ENCODE measurements around the gene ARHGEF28. TPM values are rescaled to one million over a fixed set of nuclear protein-coding genes. Genes with fewer than 3 reads are reported as not detected.

ARHGEF28 gene
- total RNA-seq, 2 experiments from 2014 or later = 0.05 to 0.12 TPM

DNA sequence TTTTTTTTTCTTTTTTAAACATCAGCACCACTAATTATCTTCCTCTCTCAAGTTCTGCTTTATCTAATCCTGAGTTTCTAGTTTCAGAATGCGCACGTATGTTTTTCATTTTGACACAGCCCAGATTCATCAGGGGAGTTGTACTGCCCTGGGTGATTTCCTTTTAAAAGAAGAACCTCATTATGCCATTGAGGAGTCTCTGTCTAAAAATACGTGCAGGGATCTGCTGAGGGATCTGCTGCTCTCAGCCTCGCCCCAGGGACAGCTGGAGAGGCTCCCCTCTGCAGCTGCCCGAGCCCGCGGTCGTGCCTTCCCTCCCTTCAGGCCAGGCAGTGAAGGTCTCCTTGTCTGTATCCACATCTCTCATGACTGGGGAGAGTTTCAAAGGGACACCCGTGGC is 273.1 kb downstream of the ARHGEF28 start:
- ChIA-PET POLR2A (no interaction called here), CTCF (interaction anchor here (0.8 to 1.4 kb wide), 4 partner anchors 436 to 750 kb away, joined by 3 to 6 read pairs (median 4); partner anchors contain the start of gene ENC1)
- Mint-ChIP-seq H3K9me3 (no peaks in the 10 kb centered on the region), H3K36me3 (no peaks in the 10 kb centered on the region), H3K4me3 (no peak overlapping the region), H3K27ac (no peak overlapping the region), H3K4me1 (ENCODE audit: low read depth) (peaks cover 15% of the 10 kb centered on the region), H3K27me3 (peaks cover 56% of the 10 kb centered on the region)
- intact Hi-C loops (cut with micrococcal nuclease) = loop anchor here (1.0 to 10.0 kb wide), 3 partner anchors 304 to 680 kb away; no protein-coding TSS in a partner anchor
- peak; percentile 18 for DNase-seq

- no peaks in the 10 kb centered on the region for H3K9me3 Mint-ChIP-seq
- no peak for DNase-seq
- peaks cover 50% of the 10 kb centered on the region for H3K27me3 Mint-ChIP-seq
- H3K4me3 Mint-ChIP-seq = no peak overlapping the region
- ChIA-PET POLR2A (no interaction called here), CTCF (interaction anchor here (1.0 to 1.4 kb wide), 2 partner anchors 740 to 749 kb away, joined by 4 read pairs; partner anchors contain the start of gene ENC1)
- no peaks in the 10 kb centered on the region for H3K36me3 Mint-ChIP-seq
- no peak overlapping the region for H3K27ac Mint-ChIP-seq
- peaks cover 15% of the 10 kb centered on the region for H3K4me1 Mint-ChIP-seq (ENCODE audit: low read depth)
- intact Hi-C loops (cut with micrococcal nuclease) = loop anchor here (1.0 to 10.0 kb wide), 4 partner anchors 305 to 1017 kb away; no protein-coding TSS in a partner anchor
These were observed 273.9 kb downstream of the ARHGEF28 start for GRCh38 chr5:73899916-73900315.

DNA sequence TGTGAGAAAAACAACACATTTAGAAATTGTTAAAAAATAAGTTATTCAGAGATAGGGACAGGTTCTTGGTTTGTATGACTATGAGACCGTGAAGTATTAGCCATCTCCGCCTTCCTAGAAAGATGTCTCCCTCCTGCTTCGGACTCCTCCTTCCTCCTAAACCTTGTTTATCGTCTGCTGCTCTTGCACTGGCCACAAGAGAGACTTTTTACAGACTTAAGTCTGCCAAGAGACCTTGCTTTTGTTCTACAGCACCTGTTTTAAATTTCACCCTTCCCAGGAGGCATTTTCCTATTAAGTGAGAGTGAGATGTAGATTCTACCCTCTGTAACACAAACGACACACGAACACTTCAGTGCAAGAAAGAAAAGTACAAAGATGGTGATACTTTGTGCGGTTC is 274.6 kb downstream of the ARHGEF28 start:
- peaks cover 48% of the 10 kb centered on the region for H3K27me3 Mint-ChIP-seq

GRCh38 chr5:73901043-73901442 is 275.0 kb downstream of the ARHGEF28 start:
- Mint-ChIP-seq H3K4me3 (no peak overlapping the region), H3K4me1 (ENCODE audit: low read depth) (peaks cover 10% of the 10 kb centered on the region), H3K27me3 (peaks cover 46% of the 10 kb centered on the region), H3K36me3 (no peaks in the 10 kb centered on the region), H3K27ac (no peak overlapping the region), H3K9me3 (no peaks in the 10 kb centered on the region)
- ChIA-PET CTCF (interaction anchor here (2.4 to 3.2 kb wide), 3 partner anchors 739 to 752 kb away, joined by 9 to 44 read pairs (median 11); partner anchors contain the start of gene ENC1), POLR2A (no interaction called here)
- intact Hi-C loops (cut with micrococcal nuclease) = loop anchor here (5.0 kb wide), 1 partner anchor 1016 kb away; no protein-coding TSS in a partner anchor
- no peak for DNase-seq

More for the DNA sequence above, 274.6 kb downstream of the ARHGEF28 start:
- Mint-ChIP-seq H3K4me1 (ENCODE audit: low read depth) (peaks cover 10% of the 10 kb centered on the region), H3K9me3 (no peaks in the 10 kb centered on the region), H3K36me3 (no peaks in the 10 kb centered on the region), H3K27ac (no peak overlapping the region), H3K4me3 (no peak overlapping the region)
- intact Hi-C loops (cut with micrococcal nuclease) = loop anchor here (5.0 kb wide), 1 partner anchor 1017 kb away; no protein-coding TSS in a partner anchor
- ChIA-PET CTCF (no interaction called here), POLR2A (no interaction called here)
- no peak for DNase-seq

DNA sequence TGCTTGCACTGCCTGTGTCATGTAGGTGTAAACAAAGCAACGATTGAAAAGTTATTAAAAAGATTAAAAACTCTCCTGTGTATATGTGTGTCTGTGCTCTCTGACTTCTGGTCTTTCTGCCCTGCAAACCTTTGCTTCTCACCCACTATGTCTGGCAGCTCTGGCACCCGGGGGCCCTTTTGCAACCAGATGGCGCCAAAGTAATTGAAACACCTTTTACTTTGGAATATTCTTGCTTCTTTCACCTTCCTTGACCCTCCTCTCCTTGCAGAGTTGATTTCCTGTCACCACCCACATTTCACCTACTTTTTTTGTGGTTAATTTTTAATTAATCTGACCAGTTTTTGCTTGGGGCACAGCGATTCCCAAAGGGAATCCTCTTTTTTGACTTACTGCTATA is 275.5 kb downstream of the ARHGEF28 start:
- H3K4me1 Mint-ChIP-seq (ENCODE audit: low read depth) = peaks cover 10% of the 10 kb centered on the region
- POLR2A ChIA-PET = no interaction called here
- no peaks in the 10 kb centered on the region for H3K9me3 Mint-ChIP-seq
- H3K36me3 Mint-ChIP-seq = no peaks in the 10 kb centered on the region
- no peak for DNase-seq
- no peak overlapping the region for H3K27ac Mint-ChIP-seq
- CTCF ChIA-PET = interaction anchor here (0.8 to 3.2 kb wide), 11 partner anchors 10 to 1778 kb away, joined by 3 to 44 read pairs (median 6); partner anchors contain the start of gene ENC1
- H3K4me3 Mint-ChIP-seq = no peak overlapping the region
- intact Hi-C loops (cut with micrococcal nuclease) = loop anchor here (5.0 kb wide), 1 partner anchor 1016 kb away; no protein-coding TSS in a partner anchor
- peaks cover 42% of the 10 kb centered on the region for H3K27me3 Mint-ChIP-seq

GRCh38 chr5:73902327-73903051 is 276.5 kb downstream of the ARHGEF28 start:
- Mint-ChIP-seq H3K9me3 (no peaks in the 10 kb centered on the region), H3K4me1 (ENCODE audit: low read depth) (peaks cover 10% of the 10 kb centered on the region), H3K4me3 (no peak overlapping the region), H3K27me3 (peaks cover 37% of the 10 kb centered on the region), H3K36me3 (no peaks in the 10 kb centered on the region), H3K27ac (no peak overlapping the region)
- no peak for DNase-seq
- ChIA-PET POLR2A (no interaction called here), CTCF (interaction anchor here (0.6 to 3.2 kb wide), 27 partner anchors 9 to 1777 kb away, joined by 3 to 44 read pairs (median 4); partner anchors contain the start of gene ENC1)
- intact Hi-C loops (cut with micrococcal nuclease) = loop anchor here (1.0 to 5.0 kb wide), 2 partner anchors 746 to 1015 kb away; no protein-coding TSS in a partner anchor

- intact Hi-C loops (cut with micrococcal nuclease) = loop anchor here (5.0 kb wide), 1 partner anchor 1014 kb away; no protein-coding TSS in a partner anchor
- Mint-ChIP-seq H3K27ac (no peak overlapping the region), H3K27me3 (peaks cover 37% of the 10 kb centered on the region), H3K4me1 (ENCODE audit: low read depth) (peaks cover 10% of the 10 kb centered on the region), H3K36me3 (no peaks in the 10 kb centered on the region), H3K9me3 (no peaks in the 10 kb centered on the region), H3K4me3 (no peak overlapping the region)
- no peak for DNase-seq
- POLR2A ChIA-PET = no interaction called here
- CTCF ChIA-PET = interaction anchor here (0.6 to 3.2 kb wide), 10 partner anchors 18 to 1025 kb away, joined by 3 to 44 read pairs (median 8); partner anchors contain the start of gene ENC1
These were observed 277.2 kb downstream of the ARHGEF28 start for GRCh38 chr5:73903169-73903568.

DNA sequence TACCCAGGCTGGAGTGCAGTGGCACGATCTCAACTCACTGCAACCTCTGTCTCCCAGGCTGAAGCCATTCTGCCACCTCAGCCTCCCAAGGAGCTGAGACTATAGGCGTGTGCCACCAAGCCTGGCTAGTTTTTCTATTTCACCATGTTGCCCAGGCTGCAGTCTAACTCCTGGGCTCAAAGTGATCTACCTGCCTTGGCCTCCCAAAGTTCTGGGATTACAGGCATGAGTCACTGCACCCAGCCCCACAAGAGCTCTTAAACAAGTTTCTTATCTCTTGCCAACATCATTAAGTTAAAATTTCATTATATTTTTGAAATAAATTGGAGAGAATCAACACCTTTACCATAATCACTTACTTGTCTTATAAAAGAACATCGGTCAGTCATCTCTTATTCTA is 280.3 kb downstream of the ARHGEF28 start:
- no peak overlapping the region for H3K4me3 Mint-ChIP-seq
- CTCF ChIA-PET = interaction anchor here (1.2 to 2.6 kb wide), 2 partner anchors 736 to 743 kb away, joined by 4 to 8 read pairs; no protein-coding TSS in a partner anchor
- H3K9me3 Mint-ChIP-seq = no peaks in the 10 kb centered on the region
- H3K36me3 Mint-ChIP-seq = no peaks in the 10 kb centered on the region
- H3K4me1 Mint-ChIP-seq (ENCODE audit: low read depth) = no peaks in the 10 kb centered on the region
- H3K27ac Mint-ChIP-seq = no peak overlapping the region
- POLR2A ChIA-PET = no interaction called here
- no peak for DNase-seq
- peaks cover 23% of the 10 kb centered on the region for H3K27me3 Mint-ChIP-seq
- intact Hi-C loops (cut with micrococcal nuclease) = no loop called here

DNA sequence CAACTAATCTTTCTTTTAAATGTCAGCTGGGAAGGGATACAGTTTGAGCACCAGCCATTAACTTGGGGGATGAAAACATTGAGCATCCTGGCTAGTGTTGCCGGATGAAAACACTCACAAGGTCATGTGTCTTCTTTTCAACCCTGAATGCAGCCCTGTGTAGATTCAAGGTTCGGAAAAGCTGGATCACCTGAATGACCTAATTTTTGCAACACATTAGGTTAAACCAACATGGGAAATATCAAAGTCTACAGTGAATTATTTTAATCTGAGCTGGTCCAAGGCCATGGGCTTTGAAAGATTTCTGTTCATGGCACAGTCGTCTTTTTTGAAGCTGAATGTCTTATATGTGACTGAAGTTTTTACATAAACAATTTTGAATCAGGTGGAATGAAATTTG is 281.2 kb downstream of the ARHGEF28 start:
- no peak overlapping the region for H3K27ac Mint-ChIP-seq
- ChIA-PET POLR2A (no interaction called here), CTCF (interaction anchor here (1.2 to 2.6 kb wide), 2 partner anchors 735 to 742 kb away, joined by 4 to 8 read pairs; no protein-coding TSS in a partner anchor)
- H3K9me3 Mint-ChIP-seq = no peaks in the 10 kb centered on the region
- no peak for DNase-seq
- peaks cover 18% of the 10 kb centered on the region for H3K27me3 Mint-ChIP-seq
- no peaks in the 10 kb centered on the region for H3K4me1 Mint-ChIP-seq (ENCODE audit: low read depth)
- intact Hi-C loops (cut with micrococcal nuclease) = no loop called here
- H3K4me3 Mint-ChIP-seq = no peak overlapping the region
- no peaks in the 10 kb centered on the region for H3K36me3 Mint-ChIP-seq

DNA sequence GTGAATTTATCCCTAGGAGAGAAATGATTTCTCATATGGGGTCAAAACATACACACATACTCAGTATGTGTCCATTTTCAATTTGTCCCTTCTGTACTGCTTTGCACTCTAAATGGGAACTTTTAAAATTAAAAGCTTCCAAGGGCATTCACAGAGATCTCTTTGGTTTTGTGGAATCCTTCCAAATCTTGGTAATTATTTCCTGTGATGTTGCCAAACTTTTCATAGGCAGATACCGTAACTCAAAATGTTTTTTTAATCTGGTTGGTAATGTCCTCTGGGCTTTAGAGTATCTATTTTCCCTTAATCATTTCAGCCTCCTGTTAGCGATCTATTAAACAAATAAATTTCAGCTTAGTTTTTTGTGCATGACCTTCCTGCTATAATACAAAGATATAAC is 282.4 kb downstream of the ARHGEF28 start:
- intact Hi-C loops (cut with micrococcal nuclease) = no loop called here
- POLR2A ChIA-PET = no interaction called here
- CTCF ChIA-PET = interaction anchor here (1.5 kb wide), 1 partner anchor 1010 kb away, joined by 5 read pairs; no protein-coding TSS in a partner anchor
- H3K36me3 Mint-ChIP-seq = no peaks in the 10 kb centered on the region
- H3K27me3 Mint-ChIP-seq = peaks cover 10% of the 10 kb centered on the region
- no peak for DNase-seq
- H3K27ac Mint-ChIP-seq = no peak overlapping the region
- H3K4me1 Mint-ChIP-seq (ENCODE audit: low read depth) = no peaks in the 10 kb centered on the region
- no peaks in the 10 kb centered on the region for H3K9me3 Mint-ChIP-seq
- H3K4me3 Mint-ChIP-seq = no peak overlapping the region

DNA sequence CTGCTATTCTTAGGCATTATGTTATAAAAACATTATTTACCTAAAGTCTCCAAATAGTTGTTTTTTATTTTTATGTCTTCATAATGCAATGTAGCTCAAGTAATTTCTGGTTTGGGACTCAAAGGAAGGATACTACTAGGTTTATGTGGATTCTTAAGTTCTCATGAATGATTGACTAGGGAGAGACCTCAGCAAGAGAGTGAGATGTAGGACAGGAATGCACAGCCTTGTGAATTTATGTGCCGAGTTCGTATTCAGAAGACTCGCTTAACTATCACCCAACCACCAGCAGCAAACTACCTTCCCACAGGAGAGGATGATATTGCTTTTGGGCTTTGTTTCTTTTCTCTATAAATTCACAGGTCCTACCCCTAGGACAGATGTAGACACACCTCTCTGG is 282.9 kb downstream of the ARHGEF28 start:
- ChIA-PET POLR2A (no interaction called here), CTCF (interaction anchor here (1.5 kb wide), 1 partner anchor 1010 kb away, joined by 5 read pairs; no protein-coding TSS in a partner anchor)
- Mint-ChIP-seq H3K27ac (no peak overlapping the region), H3K27me3 (peaks cover 7% of the 10 kb centered on the region), H3K9me3 (no peaks in the 10 kb centered on the region), H3K4me1 (ENCODE audit: low read depth) (no peaks in the 10 kb centered on the region), H3K4me3 (no peak overlapping the region), H3K36me3 (no peaks in the 10 kb centered on the region)
- intact Hi-C loops (cut with micrococcal nuclease) = no loop called here
- DNase-seq = no peak

DNA sequence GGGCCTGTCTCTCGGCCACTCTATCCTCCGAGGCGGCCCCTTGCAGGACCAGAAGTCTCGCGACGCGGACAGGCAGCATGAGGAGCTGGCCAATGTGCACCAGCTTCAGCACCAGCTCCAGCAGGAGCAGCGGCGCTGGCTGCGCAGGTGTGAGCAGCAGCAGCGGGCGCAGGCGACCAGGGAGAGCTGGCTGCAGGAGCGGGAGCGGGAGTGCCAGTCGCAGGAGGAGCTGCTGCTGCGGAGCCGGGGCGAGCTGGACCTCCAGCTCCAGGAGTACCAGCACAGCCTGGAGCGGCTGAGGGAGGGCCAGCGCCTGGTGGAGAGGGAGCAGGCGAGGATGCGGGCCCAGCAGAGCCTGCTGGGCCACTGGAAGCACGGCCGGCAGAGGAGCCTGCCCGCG is 283.5 kb downstream of the ARHGEF28 start:
- Mint-ChIP-seq H3K36me3 (no peaks in the 10 kb centered on the region), H3K9me3 (no peaks in the 10 kb centered on the region), H3K4me1 (ENCODE audit: low read depth) (no peaks in the 10 kb centered on the region), H3K27ac (no peak overlapping the region), H3K27me3 (peaks cover 7% of the 10 kb centered on the region), H3K4me3 (no peak overlapping the region)
- intact Hi-C loops (cut with micrococcal nuclease) = no loop called here
- DNase-seq = no peak
- CTCF ChIA-PET = no interaction called here
- POLR2A ChIA-PET = no interaction called here

Data from activated CD4-positive, alpha-beta memory T cell treated with anti-CD3 and anti-CD28 coated beads for 36 hours (primary cell).